Kidney epithelial cell (primary cell): ENCODE measurements around the gene PPBP. TPM values are rescaled to one million over a fixed set of nuclear protein-coding genes. Genes with fewer than 3 reads are reported as not detected.

Source experiments
- DNase-seq: peaks from one replicate; pipeline ENCODE4 v3.0.0-alpha.2; 2010; ENCODE audit warnings: low read depth
- H3K27me3 ChIP-seq: 2 replicates; pipeline ENCODE4 v1.6.0; 2011; ENCODE audit warnings: low read length; ENCODE audit not compliant: control insufficient read depth, insufficient read depth
- H3K36me3 ChIP-seq: 2 replicates; pipeline ENCODE4 v1.5.1; 2011; ENCODE audit warnings: low read length; ENCODE audit not compliant: control insufficient read depth, insufficient read depth
- H3K4me3 ChIP-seq: 2 replicates; pipeline ENCODE4 v1.5.1; 2011; ENCODE audit warnings: low read depth, mild to moderate bottlenecking, control low read depth, low read length
- total RNA-seq: library from RNA; depleted of rRNA; stranded (reverse); fragments of >200 nt; gene quantifications from 2 replicates; pipeline ENCODE4 v1.2.3, GENCODE V29; 2015
- TF ChIP-seq, protein P1 (sequence below): IDR thresholded peaks from 2 replicates; pipeline ENCODE4 v1.5.1; 2011; ENCODE audit warnings: mild to moderate bottlenecking, moderate library complexity, low read length, control low read depth, inconsistent platforms; ENCODE audit not compliant: insufficient read depth, poor library complexity, severe bottlenecking

PPBP gene
- total RNA-seq, 1 donor from 2014 or later = not detected

DNA sequence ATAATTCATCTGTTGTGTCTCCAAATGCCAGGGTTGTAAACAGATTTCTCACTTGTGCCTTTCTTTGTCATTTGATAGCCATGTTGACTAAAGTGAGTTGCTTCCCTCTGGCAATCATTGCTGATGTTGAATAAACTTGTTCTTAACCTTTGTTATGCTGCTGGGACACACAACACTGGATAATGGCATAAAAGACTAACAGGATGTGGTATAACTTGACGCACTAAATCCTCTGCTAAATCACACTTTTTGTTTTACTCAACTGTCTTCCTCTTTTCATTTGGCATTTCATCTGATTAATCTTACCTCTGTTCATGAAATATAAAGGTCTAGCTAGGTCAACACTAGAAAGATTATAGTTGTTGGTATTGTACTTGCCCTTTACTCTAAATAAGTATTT, 28.1 kb upstream of the PPBP start:
- no peak for DNase-seq
- TF ChIP-seq, protein P1, sequence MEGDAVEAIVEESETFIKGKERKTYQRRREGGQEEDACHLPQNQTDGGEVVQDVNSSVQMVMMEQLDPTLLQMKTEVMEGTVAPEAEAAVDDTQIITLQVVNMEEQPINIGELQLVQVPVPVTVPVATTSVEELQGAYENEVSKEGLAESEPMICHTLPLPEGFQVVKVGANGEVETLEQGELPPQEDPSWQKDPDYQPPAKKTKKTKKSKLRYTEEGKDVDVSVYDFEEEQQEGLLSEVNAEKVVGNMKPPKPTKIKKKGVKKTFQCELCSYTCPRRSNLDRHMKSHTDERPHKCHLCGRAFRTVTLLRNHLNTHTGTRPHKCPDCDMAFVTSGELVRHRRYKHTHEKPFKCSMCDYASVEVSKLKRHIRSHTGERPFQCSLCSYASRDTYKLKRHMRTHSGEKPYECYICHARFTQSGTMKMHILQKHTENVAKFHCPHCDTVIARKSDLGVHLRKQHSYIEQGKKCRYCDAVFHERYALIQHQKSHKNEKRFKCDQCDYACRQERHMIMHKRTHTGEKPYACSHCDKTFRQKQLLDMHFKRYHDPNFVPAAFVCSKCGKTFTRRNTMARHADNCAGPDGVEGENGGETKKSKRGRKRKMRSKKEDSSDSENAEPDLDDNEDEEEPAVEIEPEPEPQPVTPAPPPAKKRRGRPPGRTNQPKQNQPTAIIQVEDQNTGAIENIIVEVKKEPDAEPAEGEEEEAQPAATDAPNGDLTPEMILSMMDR = no peak
- no peaks in the 10 kb centered on the region for H3K27me3 ChIP-seq
- no peak overlapping the region for H3K4me3 ChIP-seq
- H3K36me3 ChIP-seq = no peaks in the 10 kb centered on the region

DNA sequence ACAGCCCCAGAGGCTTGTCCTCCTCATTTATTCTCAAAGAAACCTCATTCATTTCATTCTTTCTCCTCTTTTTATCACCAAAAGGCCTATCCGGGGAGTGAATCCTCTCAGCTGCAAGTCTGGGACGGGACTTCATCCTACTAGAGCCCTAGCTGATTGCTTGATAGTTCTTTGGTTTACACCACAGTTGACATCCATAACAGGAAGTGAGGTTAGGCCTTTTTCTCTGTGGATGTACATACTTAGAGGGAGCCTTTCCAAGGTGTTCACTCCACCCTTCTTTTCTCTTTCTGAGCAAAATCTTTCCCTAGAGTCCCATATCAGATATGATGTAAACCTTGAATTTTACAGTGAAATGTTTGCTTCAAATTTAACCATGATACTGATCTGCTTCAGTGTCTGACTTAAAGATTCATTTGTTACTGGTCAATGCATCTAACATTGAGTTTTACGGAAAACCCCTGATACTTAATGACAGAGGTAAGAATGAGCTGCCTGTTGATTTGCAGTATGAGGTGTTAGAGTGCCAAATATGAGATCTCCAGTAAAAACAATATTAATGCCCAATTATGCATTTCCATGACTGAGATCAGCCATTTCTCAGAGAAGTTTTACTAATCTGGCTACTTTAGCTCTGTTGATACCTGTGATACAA, 27.3 kb upstream of the PPBP start:
- Histone ChIP-seq H3K27me3 (no peaks in the 10 kb centered on the region), H3K4me3 (no peak overlapping the region), H3K36me3 (no peaks in the 10 kb centered on the region)
- TF ChIP-seq, protein P1 = no peak
- DNase-seq = no peak

DNA sequence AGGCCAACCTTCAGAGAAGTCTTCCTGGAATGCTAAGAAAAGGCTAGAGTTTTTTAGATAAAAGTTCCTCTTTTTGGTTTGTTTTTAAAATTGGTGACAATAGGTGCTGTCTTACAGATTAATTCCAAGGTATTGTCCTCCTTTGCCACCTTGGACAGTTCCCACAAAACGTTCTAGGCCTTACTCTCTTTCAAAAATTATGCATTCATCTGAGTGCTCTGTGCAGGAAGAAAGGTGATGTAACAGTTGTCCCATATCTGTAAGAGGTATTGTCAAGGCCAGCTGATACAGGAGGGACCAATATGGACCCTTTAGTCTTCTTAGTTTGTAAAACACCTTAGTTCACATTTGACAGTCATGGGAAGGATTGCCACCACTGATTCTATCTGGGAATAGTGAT, 26.3 kb upstream of the PPBP start:
- Histone ChIP-seq H3K4me3 (no peak overlapping the region), H3K36me3 (no peaks in the 10 kb centered on the region), H3K27me3 (no peaks in the 10 kb centered on the region)
- no peak for DNase-seq
- TF ChIP-seq, protein P1 = no peak

DNA sequence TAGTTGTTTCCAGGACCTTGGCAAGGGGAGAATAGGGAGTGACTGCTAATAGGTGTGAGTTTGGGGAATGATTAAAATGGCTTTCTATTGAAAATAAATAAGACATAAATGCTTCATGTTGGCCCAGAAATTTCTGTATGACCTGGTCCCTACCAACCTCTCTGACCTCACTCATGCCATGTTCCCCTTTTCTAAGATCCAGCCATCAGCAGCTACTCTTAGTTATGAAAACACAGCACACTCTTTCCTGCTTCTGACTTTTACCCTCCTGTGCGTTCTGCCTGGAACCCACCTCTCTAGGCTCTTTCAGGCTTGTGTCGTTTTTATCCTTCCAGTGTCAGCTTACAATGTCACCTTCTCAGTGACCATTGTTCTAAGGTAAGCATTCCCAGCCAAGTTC, 25.3 kb upstream of the PPBP start:
- no peak for DNase-seq
- TF ChIP-seq, protein P1 = no peak
- no peaks in the 10 kb centered on the region for H3K27me3 ChIP-seq
- no peaks in the 10 kb centered on the region for H3K36me3 ChIP-seq
- H3K4me3 ChIP-seq = no peak overlapping the region

DNA sequence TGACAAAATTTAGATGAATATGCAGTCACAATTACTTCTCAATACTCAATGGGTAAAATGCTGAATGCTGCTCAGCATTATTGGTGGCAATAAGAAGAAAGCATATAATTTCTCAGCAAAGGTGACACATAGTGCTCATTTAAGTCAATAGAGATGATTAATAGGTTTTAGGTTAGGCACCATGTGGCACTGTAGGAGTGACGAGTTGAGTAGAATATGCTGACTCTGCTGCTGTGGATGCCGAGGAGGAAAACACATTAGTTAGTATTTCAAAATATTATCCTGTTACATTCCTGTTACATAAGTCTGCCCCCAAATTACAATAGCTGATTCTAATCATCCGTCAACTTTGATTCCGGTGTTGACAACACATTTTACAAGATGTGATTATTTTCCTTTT, 24.1 kb upstream of the PPBP start:
- TF ChIP-seq, protein P1 = no peak
- Histone ChIP-seq H3K36me3 (no peaks in the 10 kb centered on the region), H3K4me3 (no peak overlapping the region), H3K27me3 (no peaks in the 10 kb centered on the region)
- no peak for DNase-seq

DNA sequence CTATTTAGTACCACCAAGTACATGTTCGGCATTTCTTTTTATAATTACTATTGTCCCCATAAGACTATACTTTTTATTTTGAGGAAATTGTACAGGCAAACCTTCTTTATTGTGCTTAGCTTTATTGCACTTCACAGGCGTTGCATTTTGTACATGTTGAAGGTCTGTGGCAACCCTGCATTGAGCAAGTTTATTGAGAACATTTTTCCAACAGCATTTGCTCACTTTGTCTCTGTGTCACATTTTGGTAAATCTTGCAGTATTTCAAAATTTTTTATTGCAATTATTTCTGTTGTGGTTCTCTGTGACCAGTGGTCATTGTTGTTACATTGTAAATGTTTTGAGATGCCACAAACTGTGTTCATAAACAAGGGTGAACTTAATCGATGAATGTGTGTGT, 21.3 kb upstream of the PPBP start:
- TF ChIP-seq, protein P1 = no peak
- DNase-seq = no peak
- Histone ChIP-seq H3K4me3 (no peak overlapping the region), H3K27me3 (no peaks in the 10 kb centered on the region), H3K36me3 (no peaks in the 10 kb centered on the region)
